IPS-15b (cell line): Measurements from ENCODE around the gene NHEJ1.

Experiments
- H3K27me3 ChIP-seq: one replicate; pipeline ENCODE4 v1.6.1; 2013; ENCODE audit warnings: low read length; ENCODE audit not compliant: control insufficient read depth, insufficient read depth
- H3K36me3 ChIP-seq: one replicate; pipeline ENCODE4 v1.6.1; 2013; ENCODE audit warnings: low read length; ENCODE audit not compliant: control insufficient read depth, insufficient read depth
- H3K4me1 ChIP-seq: one replicate; pipeline ENCODE4 v1.6.1; 2013; ENCODE audit warnings: mild to moderate bottlenecking, low read length; ENCODE audit not compliant: control insufficient read depth, insufficient read depth
- H3K4me3 ChIP-seq: one replicate; pipeline ENCODE4 v1.5.1; 2013; ENCODE audit warnings: low read depth, low read length
- H3K9ac ChIP-seq: one replicate; pipeline ENCODE4 v1.6.1; 2013; ENCODE audit warnings: low read depth, mild to moderate bottlenecking, low read length
- H3K9me3 ChIP-seq: one replicate; pipeline ENCODE4 v1.6.1; 2013; ENCODE audit warnings: mild to moderate bottlenecking, low read length; ENCODE audit not compliant: control insufficient read depth, insufficient read depth

The NHEJ1 gene

DNA sequence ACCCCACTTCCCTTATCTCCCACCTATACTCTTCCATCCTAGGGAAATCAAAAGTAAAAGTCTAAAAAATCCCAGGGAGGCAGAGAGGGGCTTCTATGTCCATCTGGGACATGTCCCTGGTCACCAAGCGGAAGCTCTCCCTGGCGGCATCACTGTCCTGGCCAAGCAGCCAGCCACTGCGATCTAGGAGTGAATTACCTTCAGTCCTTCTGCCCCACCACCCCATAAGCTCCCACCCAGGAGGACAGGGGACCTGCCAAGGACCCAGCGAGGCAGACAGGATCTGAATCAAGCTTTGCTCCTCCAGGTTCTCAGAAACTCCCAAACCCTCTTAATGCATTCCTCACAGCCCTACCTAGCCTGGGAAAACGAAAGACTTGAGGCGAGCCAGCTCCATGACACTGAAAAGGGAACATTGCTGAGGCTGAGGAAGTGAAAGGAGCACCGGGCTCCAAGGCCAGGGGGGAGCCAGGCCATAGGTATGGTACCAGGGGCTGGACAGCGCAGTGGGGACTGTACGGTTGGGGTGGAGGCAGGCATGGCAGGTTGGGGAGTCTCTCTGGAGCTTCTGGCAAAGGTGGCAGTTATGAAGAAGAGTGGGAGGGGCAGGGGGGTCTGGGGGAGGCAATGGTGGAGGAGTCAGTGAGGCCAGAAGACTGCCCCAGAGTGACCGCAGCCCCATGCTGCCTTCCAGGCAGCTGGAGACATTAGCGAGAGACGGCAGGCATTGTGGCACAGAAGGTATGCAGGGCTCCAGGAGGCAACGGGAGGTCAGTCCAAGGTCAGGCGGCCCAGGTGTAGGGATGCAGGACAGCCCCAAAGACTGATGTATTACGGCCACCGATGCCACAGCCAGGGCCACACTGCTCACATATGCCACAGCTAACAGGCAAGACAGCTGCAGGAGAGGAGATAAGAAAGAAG, 11.9 kb upstream of the NHEJ1 start:
- H3K4me3 ChIP-seq: no peak overlapping the region
- no peak overlapping the region for H3K9ac ChIP-seq
- H3K36me3 ChIP-seq: peaks cover 5% of the 10 kb centered on the region
- peaks cover 2% of the 10 kb centered on the region for H3K27me3 ChIP-seq
- no peaks in the 10 kb centered on the region for H3K9me3 ChIP-seq
- H3K4me1 ChIP-seq: no peaks in the 10 kb centered on the region

DNA sequence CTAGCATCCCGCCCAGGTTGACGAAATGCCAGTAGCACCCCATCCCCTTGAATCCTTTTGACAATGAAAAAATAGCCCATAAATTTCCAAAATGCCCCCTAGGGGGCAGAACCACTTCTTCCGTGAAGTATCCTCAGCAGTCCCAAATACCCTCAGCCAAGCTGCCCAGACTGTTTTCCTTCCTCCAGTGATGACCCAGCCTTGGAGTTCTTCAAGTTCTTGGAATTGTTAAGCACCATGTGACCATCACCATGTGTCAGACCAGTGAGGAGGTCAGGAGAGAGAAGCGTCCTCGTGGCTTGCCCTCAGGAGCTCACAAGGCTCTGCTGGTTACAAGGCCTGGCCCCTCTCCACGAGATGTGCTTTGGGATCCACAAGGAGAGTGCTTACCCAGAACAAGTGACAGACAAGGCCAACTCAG, 10.6 kb upstream of the NHEJ1 start:
- Histone ChIP-seq H3K9ac (no peak overlapping the region), H3K4me1 (no peaks in the 10 kb centered on the region), H3K36me3 (peaks cover 5% of the 10 kb centered on the region), H3K4me3 (no peak overlapping the region), H3K9me3 (no peaks in the 10 kb centered on the region), H3K27me3 (peaks cover 2% of the 10 kb centered on the region)

DNA sequence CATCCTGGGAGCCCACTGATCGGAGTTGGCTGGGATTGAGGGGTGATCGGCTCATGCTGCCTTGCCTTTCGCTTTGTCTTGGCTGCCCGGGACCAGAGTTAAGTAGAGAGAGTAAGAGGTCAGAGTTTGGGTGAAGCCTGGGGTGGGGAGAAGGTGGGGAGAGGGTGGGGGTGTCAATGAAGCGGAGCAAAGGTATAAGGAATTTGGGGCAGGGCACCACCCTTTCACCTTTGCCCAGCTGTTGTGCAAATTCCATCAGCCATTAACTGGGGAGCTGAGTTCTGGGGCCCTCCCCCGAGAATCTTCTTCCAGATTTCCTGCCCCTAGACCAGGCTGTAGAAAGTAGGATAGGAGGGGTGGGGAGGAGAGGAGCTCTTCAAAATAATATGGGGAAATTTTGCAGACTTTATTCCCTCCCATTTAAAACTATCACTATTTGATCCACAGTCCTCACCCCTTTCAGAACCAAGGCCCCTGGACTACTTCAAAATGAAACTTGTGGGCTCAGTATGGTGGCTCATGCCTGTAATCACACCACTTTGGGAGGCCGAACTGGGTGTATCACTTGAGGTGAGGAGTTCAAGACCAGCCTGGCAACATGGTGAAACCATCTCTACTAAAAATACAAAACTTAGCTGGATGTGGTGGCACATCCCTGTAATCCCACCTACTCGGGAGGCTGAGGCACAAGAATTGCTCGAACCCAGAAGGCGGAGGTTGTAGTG, 9.5 kb upstream of the NHEJ1 start, which contains the start of gene SLC23A3:
TSS of gene SLC23A3 (minus strand) at position 100 of the 725 bp plus-strand sequence. CDS start at position 55, 45 bp downstream.
- Histone ChIP-seq H3K9ac (no peak within 1 kb of the TSS), H3K9me3 (no peaks in the 10 kb centered on the region), H3K27me3 (peaks cover 2% of the 10 kb centered on the region), H3K4me3 (no peak within 1 kb of the TSS), H3K4me1 (no peaks in the 10 kb centered on the region), H3K36me3 (peaks cover 5% of the 10 kb centered on the region)

GRCh38 chr2:219168932-219169331, 8.3 kb upstream of the NHEJ1 start:
- no peak overlapping the region for H3K9ac ChIP-seq
- no peaks in the 10 kb centered on the region for H3K9me3 ChIP-seq
- H3K4me3 ChIP-seq: no peak overlapping the region
- no peaks in the 10 kb centered on the region for H3K4me1 ChIP-seq
- no peaks in the 10 kb centered on the region for H3K36me3 ChIP-seq
- peaks cover 2% of the 10 kb centered on the region for H3K27me3 ChIP-seq

DNA sequence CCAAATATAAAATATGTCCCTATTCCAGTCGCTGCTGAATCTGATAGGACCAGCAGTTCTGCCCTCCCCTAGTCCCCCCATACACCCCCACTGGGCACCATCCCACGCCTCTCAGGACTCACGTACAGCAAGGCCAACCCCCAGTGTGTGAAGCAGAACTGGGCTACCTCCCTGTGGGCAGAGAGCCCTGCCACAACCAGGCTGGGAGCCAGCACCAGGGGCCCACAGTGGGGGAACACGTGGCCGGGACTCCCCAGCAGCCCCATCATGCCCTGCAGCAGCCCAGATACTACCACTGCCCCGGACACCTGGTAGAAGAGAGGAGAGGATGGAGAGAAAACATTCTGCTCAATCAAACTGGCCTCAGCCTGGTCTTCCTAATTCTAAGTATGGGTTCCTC, 7.9 kb upstream of the NHEJ1 start:
- H3K36me3 ChIP-seq: no peaks in the 10 kb centered on the region
- H3K9me3 ChIP-seq: no peaks in the 10 kb centered on the region
- no peak overlapping the region for H3K9ac ChIP-seq
- H3K4me3 ChIP-seq: no peak overlapping the region
- H3K4me1 ChIP-seq: no peaks in the 10 kb centered on the region
- H3K27me3 ChIP-seq: peaks cover 2% of the 10 kb centered on the region

DNA sequence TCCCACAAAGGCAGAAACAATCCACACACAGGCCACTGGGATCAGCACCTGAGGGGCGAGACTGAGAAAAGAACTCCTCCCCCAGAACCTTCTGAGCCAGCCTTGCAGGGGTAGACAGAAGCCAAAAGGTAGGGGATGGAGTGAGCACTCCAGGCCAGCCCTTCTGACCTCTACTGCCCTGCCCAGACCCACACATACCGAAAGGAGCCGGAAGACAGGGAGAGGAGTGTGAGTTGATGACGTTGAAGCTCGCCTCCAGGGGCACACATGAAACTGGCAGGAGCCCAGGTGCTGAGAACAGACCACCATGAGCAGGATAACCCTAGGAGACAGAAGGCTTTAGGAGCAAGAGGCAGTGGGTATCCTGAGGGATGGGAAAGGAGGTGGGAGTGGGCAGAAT, 7.4 kb upstream of the NHEJ1 start:
- H3K4me3 ChIP-seq: no peak overlapping the region
- no peaks in the 10 kb centered on the region for H3K4me1 ChIP-seq
- H3K9me3 ChIP-seq: no peaks in the 10 kb centered on the region
- H3K36me3 ChIP-seq: no peaks in the 10 kb centered on the region
- H3K9ac ChIP-seq: no peak overlapping the region
- H3K27me3 ChIP-seq: peaks cover 2% of the 10 kb centered on the region

DNA sequence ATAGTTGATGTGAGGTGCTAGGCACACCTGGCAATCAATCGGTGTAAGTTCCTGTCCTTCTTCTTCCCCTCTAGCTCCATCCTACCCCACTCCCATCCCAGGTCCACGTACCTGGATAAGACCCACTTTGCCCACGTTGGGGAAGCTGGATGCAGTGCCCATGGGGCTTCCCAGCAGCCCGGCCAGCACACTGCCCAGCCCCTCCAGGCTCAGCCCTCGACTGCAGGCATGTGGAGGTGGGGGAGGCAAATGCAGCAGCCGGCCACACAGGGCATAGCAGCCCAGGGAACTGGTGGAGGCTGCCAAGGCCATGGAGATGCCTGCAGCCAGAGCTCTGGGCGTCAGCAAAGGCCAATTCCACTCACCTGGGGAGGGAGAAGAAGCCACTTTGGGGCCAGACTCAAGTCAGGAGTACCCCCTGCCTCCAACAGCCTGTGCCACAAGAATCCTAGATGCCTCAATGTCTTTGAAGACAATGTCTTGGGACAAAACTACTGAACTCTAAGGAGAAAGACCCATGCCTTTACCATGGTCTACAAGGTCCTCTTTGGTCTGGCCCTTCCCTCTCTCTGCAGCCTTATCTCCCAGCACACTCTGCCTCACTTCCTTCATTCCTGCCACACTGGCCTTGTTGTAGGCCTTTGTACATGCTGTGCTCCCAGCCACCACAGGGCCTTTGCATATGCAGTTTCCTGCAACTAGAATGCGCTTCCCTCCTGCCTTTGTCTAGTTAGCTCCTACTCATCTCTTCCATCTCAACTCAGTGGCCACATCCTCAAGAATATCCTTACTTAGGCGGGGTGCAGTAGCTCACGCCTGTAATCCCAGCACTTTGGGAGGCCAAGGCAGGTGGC, 4.7 kb upstream of the NHEJ1 start:
- H3K36me3 ChIP-seq: no peaks in the 10 kb centered on the region
- no peak overlapping the region for H3K9ac ChIP-seq
- H3K4me3 ChIP-seq: no peak overlapping the region
- H3K9me3 ChIP-seq: no peaks in the 10 kb centered on the region
- peaks cover 20% of the 10 kb centered on the region for H3K27me3 ChIP-seq
- no peaks in the 10 kb centered on the region for H3K4me1 ChIP-seq

DNA sequence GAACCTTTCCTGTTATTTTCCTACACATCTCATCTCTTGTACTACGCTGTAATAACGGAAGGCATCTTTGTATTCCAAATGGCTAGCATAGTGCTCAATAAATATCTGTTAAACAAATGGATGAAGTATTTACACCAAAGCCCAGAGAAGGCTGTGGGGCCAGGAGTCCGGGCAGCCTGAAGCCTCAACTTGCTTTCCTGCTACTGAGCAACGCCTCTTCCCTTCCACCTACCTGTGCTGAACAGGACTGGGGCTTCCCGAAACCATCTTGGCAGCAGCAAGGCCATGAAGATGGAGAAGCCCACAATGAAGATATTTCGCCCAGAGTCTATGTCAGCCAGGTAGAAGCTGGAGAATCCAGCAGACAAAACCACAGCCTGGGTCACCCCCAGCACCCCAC, 2.5 kb upstream of the NHEJ1 start:
- no peaks in the 10 kb centered on the region for H3K36me3 ChIP-seq
- no peak overlapping the region for H3K4me3 ChIP-seq
- no peaks in the 10 kb centered on the region for H3K9me3 ChIP-seq
- no peak overlapping the region for H3K9ac ChIP-seq
- H3K27me3 ChIP-seq: peaks cover 18% of the 10 kb centered on the region
- no peaks in the 10 kb centered on the region for H3K4me1 ChIP-seq

GRCh38 chr2:219161097-219161496, 482 bp upstream of the NHEJ1 start:
- Histone ChIP-seq H3K27me3 (peaks cover 18% of the 10 kb centered on the region), H3K36me3 (no peaks in the 10 kb centered on the region), H3K9ac (no peak overlapping the region), H3K4me1 (no peaks in the 10 kb centered on the region), H3K9me3 (no peaks in the 10 kb centered on the region), H3K4me3 (peak overlapping the region; percentile 82)

- Histone ChIP-seq H3K27me3 (peaks cover 18% of the 10 kb centered on the region), H3K9ac (no peak overlapping the region), H3K4me3 (peak overlapping the region; percentile 82), H3K9me3 (no peaks in the 10 kb centered on the region), H3K36me3 (no peaks in the 10 kb centered on the region), H3K4me1 (no peaks in the 10 kb centered on the region)
Observed at GRCh38 chr2:219159771-219160185, 837 bp downstream of the NHEJ1 start.

- Histone ChIP-seq H3K4me1 (no peaks in the 10 kb centered on the region), H3K9ac (no peak overlapping the region), H3K36me3 (no peaks in the 10 kb centered on the region), H3K9me3 (no peaks in the 10 kb centered on the region), H3K27me3 (peaks cover 18% of the 10 kb centered on the region), H3K4me3 (no peak overlapping the region)
Observed at GRCh38 chr2:219158586-219158985, 2.0 kb downstream of the NHEJ1 start.
